Dendritic cell treated with granulocyte-macrophage colony-stimulating factor and Interleukin-4, amounts not matched to agents 40 ng/mL and 50 ng/mL, for 4 days (primary cell): ENCODE measurements around the gene HMGXB3.
"Not testable (repeated sequence)": the region's sequence is repeated elsewhere in the genome, so short reads cannot be mapped to it uniquely, and the experiment has no call there.

Experiments
- H3K27ac Mint-ChIP-seq: one replicate; pipeline ENCODE4 v1.8.0; 2022; ENCODE audit warnings: mild to moderate bottlenecking, mixed read lengths
- H3K27me3 Mint-ChIP-seq: one replicate; pipeline ENCODE4 v1.8.0; 2022; ENCODE audit warnings: mild to moderate bottlenecking, mixed read lengths
- H3K36me3 Mint-ChIP-seq: one replicate; pipeline ENCODE4 v1.8.0; 2022; ENCODE audit warnings: low read depth, mixed read lengths
- H3K4me1 Mint-ChIP-seq: one replicate; pipeline ENCODE4 v1.8.0; 2022; ENCODE audit warnings: low read depth, mixed read lengths
- H3K4me3 Mint-ChIP-seq: one replicate; pipeline ENCODE4 v1.8.0; 2022; ENCODE audit warnings: mild to moderate bottlenecking, moderate library complexity, mixed read lengths
- H3K9me3 Mint-ChIP-seq: one replicate; pipeline ENCODE4 v1.8.0; 2022; ENCODE audit warnings: mixed read lengths
- intact Hi-C: fragments of 100-400 bp; cut with micrococcal nuclease; formaldehyde crosslinking; loops from one replicate; pipeline ENCODE4 v1.15.0; 2022

Gene HMGXB3

GRCh38 chr5:150077060-150077459, 76.5 kb downstream of the HMGXB3 start:
- H3K36me3 Mint-ChIP-seq, result no peaks in the 10 kb centered on the region
- H3K27ac Mint-ChIP-seq, result no peak overlapping the region
- no peaks in the 10 kb centered on the region for H3K4me1 Mint-ChIP-seq
- intact Hi-C loops, result no loop called here
- H3K4me3 Mint-ChIP-seq, result no peak overlapping the region
- H3K27me3 Mint-ChIP-seq, result no peaks in the 10 kb centered on the region
- H3K9me3 Mint-ChIP-seq, result no peaks in the 10 kb centered on the region

GRCh38 chr5:150077996-150078801, 77.7 kb downstream of the HMGXB3 start:
- no peaks in the 10 kb centered on the region for H3K36me3 Mint-ChIP-seq
- H3K27me3 Mint-ChIP-seq, result no peaks in the 10 kb centered on the region
- peaks cover 7% of the 10 kb centered on the region for H3K4me1 Mint-ChIP-seq
- peak overlapping the region; percentile 32 for H3K4me3 Mint-ChIP-seq
- H3K27ac Mint-ChIP-seq, result no peak overlapping the region
- no peaks in the 10 kb centered on the region for H3K9me3 Mint-ChIP-seq
- intact Hi-C loops, result no loop called here

GRCh38 chr5:150078802-150079689, 78.5 kb downstream of the HMGXB3 start:
- Mint-ChIP-seq H3K27ac (no peak overlapping the region), H3K4me3 (peak overlapping the region; percentile 55), H3K36me3 (no peaks in the 10 kb centered on the region), H3K27me3 (no peaks in the 10 kb centered on the region), H3K4me1 (peaks cover 10% of the 10 kb centered on the region), H3K9me3 (no peaks in the 10 kb centered on the region)
- intact Hi-C loops, result no loop called here

- H3K27ac Mint-ChIP-seq, result no peak overlapping the region
- H3K4me1 Mint-ChIP-seq, result peaks cover 10% of the 10 kb centered on the region
- H3K36me3 Mint-ChIP-seq, result no peaks in the 10 kb centered on the region
- no peaks in the 10 kb centered on the region for H3K27me3 Mint-ChIP-seq
- intact Hi-C loops, result loop anchor here (5.0 kb wide), 1 partner anchor 42 kb away; no protein-coding TSS in a partner anchor
- H3K4me3 Mint-ChIP-seq, result peak overlapping the region; percentile 55
- no peaks in the 10 kb centered on the region for H3K9me3 Mint-ChIP-seq
These were observed 79.4 kb downstream of the HMGXB3 start for GRCh38 chr5:150079909-150080461.

- Mint-ChIP-seq H3K9me3 (no peaks in the 10 kb centered on the region), H3K27ac (no peak overlapping the region), H3K36me3 (no peaks in the 10 kb centered on the region), H3K27me3 (no peaks in the 10 kb centered on the region), H3K4me1 (peaks cover 10% of the 10 kb centered on the region), H3K4me3 (peak overlapping the region; percentile 98)
- intact Hi-C loops, result loop anchor here (1.0 to 5.0 kb wide), 2 partner anchors 15 to 41 kb away; no protein-coding TSS in a partner anchor
These were observed 80.3 kb downstream of the HMGXB3 start for GRCh38 chr5:150080696-150081435.

- no peaks in the 10 kb centered on the region for H3K27me3 Mint-ChIP-seq
- no peaks in the 10 kb centered on the region for H3K36me3 Mint-ChIP-seq
- peak overlapping the region; percentile 98 for H3K4me3 Mint-ChIP-seq
- H3K9me3 Mint-ChIP-seq, result no peaks in the 10 kb centered on the region
- peaks cover 15% of the 10 kb centered on the region for H3K4me1 Mint-ChIP-seq
- intact Hi-C loops, result loop anchor here (1.0 to 5.0 kb wide), 2 partner anchors 15 to 41 kb away; no protein-coding TSS in a partner anchor
- H3K27ac Mint-ChIP-seq, result no peak overlapping the region
These were observed 81.2 kb downstream of the HMGXB3 start for GRCh38 chr5:150081541-150082283.

GRCh38 chr5:150082374-150082773, 81.8 kb downstream of the HMGXB3 start:
- peaks cover 22% of the 10 kb centered on the region for H3K4me1 Mint-ChIP-seq
- no peaks in the 10 kb centered on the region for H3K27me3 Mint-ChIP-seq
- H3K27ac Mint-ChIP-seq, result no peak overlapping the region
- H3K9me3 Mint-ChIP-seq, result no peaks in the 10 kb centered on the region
- H3K4me3 Mint-ChIP-seq, result peak overlapping the region; percentile 98
- no peaks in the 10 kb centered on the region for H3K36me3 Mint-ChIP-seq
- intact Hi-C loops, result loop anchor here (5.0 kb wide), 1 partner anchor 40 kb away; no protein-coding TSS in a partner anchor

GRCh38 chr5:150082889-150083288, 82.3 kb downstream of the HMGXB3 start:
- intact Hi-C loops, result loop anchor here (5.0 kb wide), 1 partner anchor 39 kb away; no protein-coding TSS in a partner anchor
- Mint-ChIP-seq H3K9me3 (no peaks in the 10 kb centered on the region), H3K4me1 (peaks cover 27% of the 10 kb centered on the region), H3K36me3 (no peaks in the 10 kb centered on the region), H3K4me3 (peak overlapping the region; percentile 98), H3K27ac (no peak overlapping the region), H3K27me3 (no peaks in the 10 kb centered on the region)

- not testable (repeated sequence) for H3K36me3 Mint-ChIP-seq, H3K27me3 Mint-ChIP-seq, H3K27ac Mint-ChIP-seq, H3K9me3 Mint-ChIP-seq
- intact Hi-C loops, result loop anchor here (5.0 kb wide), 1 partner anchor 38 kb away; no protein-coding TSS in a partner anchor
- Mint-ChIP-seq H3K4me1 (peaks cover 37% of the 10 kb centered on the region), H3K4me3 (peak overlapping the region; percentile 98)
These were observed 84.2 kb downstream of the HMGXB3 start for GRCh38 chr5:150084754-150085153.

- H3K4me3 Mint-ChIP-seq, result peak overlapping the region; percentile 98
- H3K27ac Mint-ChIP-seq, result no peak overlapping the region
- no peaks in the 10 kb centered on the region for H3K27me3 Mint-ChIP-seq
- H3K4me1 Mint-ChIP-seq, result peaks cover 37% of the 10 kb centered on the region
- no peaks in the 10 kb centered on the region for H3K36me3 Mint-ChIP-seq
- no peaks in the 10 kb centered on the region for H3K9me3 Mint-ChIP-seq
- intact Hi-C loops, result no loop called here
These were observed 84.8 kb downstream of the HMGXB3 start for GRCh38 chr5:150085191-150085912.

GRCh38 chr5:150085950-150086715, 85.6 kb downstream of the HMGXB3 start, which contains the start of gene CSF1R:
CSF1R (minus strand) TSS chr5:150086554; CDS start chr5:150086427, 127 bp downstream.
- H3K27ac Mint-ChIP-seq, result no peak within 1 kb of the TSS
- intact Hi-C loops, result no loop called here
- peak within 1 kb of the TSS; percentile 98 for H3K4me3 Mint-ChIP-seq
- peaks cover 41% of the 10 kb centered on the region for H3K4me1 Mint-ChIP-seq
- no peaks in the 10 kb centered on the region for H3K36me3 Mint-ChIP-seq
- no peaks in the 10 kb centered on the region for H3K27me3 Mint-ChIP-seq
- H3K9me3 Mint-ChIP-seq, result no peaks in the 10 kb centered on the region
